WERI-Rb-1 (cell line): ENCODE measurements around the gene ATXN1.

ENCODE experiments used
- DNase-seq: peaks from one replicate; pipeline ENCODE4 v3.0.0-alpha.2; 2020
- H3K27ac ChIP-seq: fragments of 250-450 bp; sonication (Bioruptor Pico); 2 replicates; pipeline ENCODE4 v1.5.1; 2020; ENCODE audit warnings: mild to moderate bottlenecking, moderate library complexity
- H3K27me3 ChIP-seq: fragments of 250-450 bp; sonication (Bioruptor Pico); 2 replicates; pipeline ENCODE4 v1.5.1; 2021; ENCODE audit warnings: mild to moderate bottlenecking, low read depth, moderate library complexity; ENCODE audit not compliant: insufficient read depth, severe bottlenecking
- H3K36me3 ChIP-seq: fragments of 250-450 bp; sonication (Bioruptor Pico); 2 replicates; pipeline ENCODE4 v1.5.1; 2020; ENCODE audit warnings: mild to moderate bottlenecking, moderate library complexity
- H3K4me3 ChIP-seq: 2 replicates; pipeline ENCODE4 v1.5.1; 2011; ENCODE audit warnings: low read depth, mild to moderate bottlenecking, control low read depth, low read length
- H3K9me3 ChIP-seq: fragments of 250-450 bp; sonication (Bioruptor Pico); 2 replicates; pipeline ENCODE4 v1.5.1; 2021; ENCODE audit warnings: mild to moderate bottlenecking, moderate library complexity; ENCODE audit not compliant: severe bottlenecking
- TF ChIP-seq, protein P1 (sequence below): IDR thresholded peaks from 2 replicates; pipeline ENCODE4 v1.5.1; 2011; ENCODE audit warnings: low read depth, mild to moderate bottlenecking, control low read depth, inconsistent platforms, low read length

ATXN1 gene

DNA sequence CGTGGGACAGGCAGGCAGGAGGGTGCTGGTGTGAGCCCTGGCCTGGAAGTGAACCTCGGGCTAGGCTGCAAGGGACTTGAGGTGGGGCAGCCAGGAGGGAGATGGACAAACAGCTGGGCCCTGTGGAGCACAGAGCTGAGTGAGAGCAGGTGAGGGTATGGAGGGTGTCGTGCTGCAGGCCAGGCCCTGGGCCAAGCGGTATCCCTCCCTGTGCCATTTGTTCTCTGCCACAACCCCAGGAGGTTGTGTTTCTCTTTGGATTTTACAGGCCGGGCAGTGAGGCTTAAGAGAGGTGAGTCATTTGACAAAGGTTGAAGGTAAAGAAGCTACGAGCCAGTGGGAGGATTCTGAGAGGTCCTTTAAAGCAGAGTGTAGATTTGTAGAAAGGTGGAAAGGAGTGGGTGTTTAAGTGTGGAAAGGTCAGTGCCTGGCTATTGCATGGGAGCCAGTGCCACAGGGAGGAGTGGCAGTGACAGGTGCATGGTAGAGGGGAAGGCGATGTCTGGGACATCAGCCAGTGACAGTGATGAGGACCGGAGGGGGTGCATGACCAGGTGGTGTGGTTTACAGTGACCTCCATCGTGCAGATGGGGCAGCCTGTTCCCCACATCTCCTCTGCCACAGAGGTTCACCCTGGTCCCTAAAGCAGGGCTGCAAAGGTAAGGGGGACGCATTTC is 483.1 kb downstream of the ATXN1 start:
- DNase-seq, result no peak
- H3K4me3 ChIP-seq, result no peak overlapping the region
- no peaks in the 10 kb centered on the region for H3K9me3 ChIP-seq
- no peaks in the 10 kb centered on the region for H3K27me3 ChIP-seq
- no peak overlapping the region for H3K27ac ChIP-seq
- TF ChIP-seq, protein P1, sequence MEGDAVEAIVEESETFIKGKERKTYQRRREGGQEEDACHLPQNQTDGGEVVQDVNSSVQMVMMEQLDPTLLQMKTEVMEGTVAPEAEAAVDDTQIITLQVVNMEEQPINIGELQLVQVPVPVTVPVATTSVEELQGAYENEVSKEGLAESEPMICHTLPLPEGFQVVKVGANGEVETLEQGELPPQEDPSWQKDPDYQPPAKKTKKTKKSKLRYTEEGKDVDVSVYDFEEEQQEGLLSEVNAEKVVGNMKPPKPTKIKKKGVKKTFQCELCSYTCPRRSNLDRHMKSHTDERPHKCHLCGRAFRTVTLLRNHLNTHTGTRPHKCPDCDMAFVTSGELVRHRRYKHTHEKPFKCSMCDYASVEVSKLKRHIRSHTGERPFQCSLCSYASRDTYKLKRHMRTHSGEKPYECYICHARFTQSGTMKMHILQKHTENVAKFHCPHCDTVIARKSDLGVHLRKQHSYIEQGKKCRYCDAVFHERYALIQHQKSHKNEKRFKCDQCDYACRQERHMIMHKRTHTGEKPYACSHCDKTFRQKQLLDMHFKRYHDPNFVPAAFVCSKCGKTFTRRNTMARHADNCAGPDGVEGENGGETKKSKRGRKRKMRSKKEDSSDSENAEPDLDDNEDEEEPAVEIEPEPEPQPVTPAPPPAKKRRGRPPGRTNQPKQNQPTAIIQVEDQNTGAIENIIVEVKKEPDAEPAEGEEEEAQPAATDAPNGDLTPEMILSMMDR, result no peak
- H3K36me3 ChIP-seq, result no peaks in the 10 kb centered on the region

DNA sequence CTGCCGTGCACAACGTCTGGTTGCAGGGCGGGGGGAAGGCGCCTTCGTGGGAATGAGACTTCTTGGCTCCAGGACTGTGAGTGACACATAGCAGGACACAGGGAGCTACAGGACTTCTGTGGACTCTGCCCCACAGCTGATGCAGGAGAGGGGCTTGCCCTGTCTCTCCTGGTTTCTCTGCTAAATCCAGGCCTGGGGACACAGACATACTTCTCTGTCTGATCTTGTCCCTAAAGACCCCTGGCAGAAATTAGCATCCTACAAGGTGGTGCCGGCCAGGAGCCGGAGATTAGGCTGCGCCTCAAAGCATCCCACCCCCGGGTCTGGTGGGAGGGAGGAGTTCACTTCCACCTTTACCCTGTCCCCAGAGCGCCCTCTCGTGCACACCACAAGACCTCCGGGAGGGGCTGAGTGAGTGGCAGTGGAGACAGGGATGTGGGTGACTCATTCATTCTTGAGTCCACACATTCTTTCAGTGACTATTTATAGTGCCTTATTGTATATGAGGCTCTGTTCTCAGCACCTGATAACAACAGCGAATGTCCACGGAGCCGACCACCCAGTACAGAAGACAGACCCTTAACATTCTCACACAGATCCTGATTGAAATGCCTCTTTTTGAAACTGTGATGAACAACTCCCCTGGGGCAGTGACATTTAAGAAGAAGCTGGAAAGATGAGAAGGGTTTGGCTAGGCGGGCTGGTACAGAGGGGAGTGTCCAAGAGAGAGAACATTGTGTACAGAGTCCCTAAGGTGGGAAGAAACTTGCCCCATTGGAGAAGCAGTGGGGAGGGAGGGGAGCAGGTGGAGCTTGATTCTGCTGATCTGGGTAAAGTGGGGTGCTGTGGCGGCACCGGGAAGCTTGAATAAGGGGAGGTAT is 483.9 kb downstream of the ATXN1 start:
- H3K27me3 ChIP-seq, result no peaks in the 10 kb centered on the region
- no peak overlapping the region for H3K27ac ChIP-seq
- TF ChIP-seq, protein P1, result peak; percentile 97
- no peaks in the 10 kb centered on the region for H3K9me3 ChIP-seq
- H3K4me3 ChIP-seq, result no peak overlapping the region
- DNase-seq, result peak; percentile 97
- no peaks in the 10 kb centered on the region for H3K36me3 ChIP-seq

DNA sequence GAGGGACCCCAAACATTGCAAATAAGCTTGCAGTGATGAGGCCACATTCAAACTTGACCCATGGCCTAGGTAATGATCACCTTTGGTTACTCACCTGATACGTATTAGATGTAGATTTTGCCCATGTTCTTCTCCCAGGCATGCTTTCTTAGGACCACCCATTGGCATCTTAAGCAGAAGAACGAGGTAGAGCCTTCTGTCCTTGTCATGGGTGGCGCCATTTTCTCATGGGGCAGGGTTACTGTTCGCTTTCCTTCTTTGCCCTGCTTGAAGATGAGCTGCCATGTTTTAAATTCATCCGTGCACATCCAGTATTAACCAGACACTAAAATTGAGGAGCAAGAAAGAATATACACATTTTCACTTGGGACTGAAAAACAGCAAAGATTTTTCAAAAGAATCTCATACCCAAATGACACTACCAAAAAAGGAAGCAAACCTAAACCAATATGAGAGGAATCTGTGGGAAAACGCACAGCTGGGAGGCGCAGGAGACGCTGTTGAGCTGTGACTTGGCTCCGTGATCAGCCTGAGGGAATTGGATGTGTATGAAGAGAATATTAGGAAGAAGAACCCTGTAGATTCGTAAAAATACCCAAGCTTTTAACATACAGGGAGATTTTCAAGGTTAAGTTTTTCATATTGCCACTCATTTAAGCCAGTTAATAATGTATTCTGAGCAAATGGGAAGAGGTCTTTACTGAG is 486.2 kb downstream of the ATXN1 start:
- no peak overlapping the region for H3K4me3 ChIP-seq
- TF ChIP-seq, protein P1, result no peak
- H3K27me3 ChIP-seq, result no peaks in the 10 kb centered on the region
- no peaks in the 10 kb centered on the region for H3K36me3 ChIP-seq
- no peak overlapping the region for H3K27ac ChIP-seq
- DNase-seq, result no peak
- H3K9me3 ChIP-seq, result no peaks in the 10 kb centered on the region

DNA sequence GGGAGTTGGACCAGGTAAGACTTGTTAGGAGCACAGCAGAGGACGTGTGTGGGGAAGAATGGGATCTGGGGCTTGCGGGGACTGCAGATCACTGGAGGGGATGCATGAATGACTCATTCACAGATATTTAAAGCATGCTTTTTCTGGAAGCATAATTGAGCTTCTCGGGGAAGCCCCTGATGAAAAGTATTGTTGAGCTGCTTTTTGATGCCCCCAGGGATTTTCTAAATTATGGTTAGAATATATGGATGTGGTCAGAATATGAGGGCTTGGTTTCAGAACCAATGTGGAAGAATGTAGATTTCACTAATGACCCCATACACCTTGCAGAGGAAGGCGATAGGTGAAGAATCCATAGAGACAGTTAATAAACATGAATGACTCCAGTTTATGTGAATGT is 486.8 kb downstream of the ATXN1 start:
- H3K27me3 ChIP-seq, result no peaks in the 10 kb centered on the region
- H3K9me3 ChIP-seq, result no peaks in the 10 kb centered on the region
- no peak for DNase-seq
- H3K27ac ChIP-seq, result no peak overlapping the region
- H3K36me3 ChIP-seq, result no peaks in the 10 kb centered on the region
- TF ChIP-seq, protein P1, result no peak
- H3K4me3 ChIP-seq, result no peak overlapping the region

DNA sequence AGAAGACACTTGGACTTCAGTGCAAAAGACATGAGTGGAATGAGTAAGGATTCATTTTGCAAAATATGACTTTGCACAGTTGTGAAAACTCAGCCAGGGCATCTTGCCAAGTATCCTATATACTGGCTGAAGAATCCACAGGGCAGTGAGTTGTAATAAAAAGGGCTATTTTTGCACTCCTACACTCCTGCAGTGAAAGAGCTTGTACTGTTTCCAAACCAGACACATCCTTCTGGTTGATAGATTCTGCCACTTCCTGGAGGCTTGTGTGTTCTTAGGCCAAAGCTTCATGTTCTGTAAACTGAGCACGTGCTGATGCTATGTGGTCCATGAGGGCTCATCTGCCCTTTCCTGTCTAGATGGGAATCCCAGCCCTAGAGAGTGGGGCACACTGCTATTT is 488.0 kb downstream of the ATXN1 start:
- H3K4me3 ChIP-seq, result no peak overlapping the region
- no peak for DNase-seq
- TF ChIP-seq, protein P1, result no peak

More for the DNA sequence above, 488.0 kb downstream of the ATXN1 start:
- Histone ChIP-seq H3K27ac (no peak overlapping the region), H3K27me3 (no peaks in the 10 kb centered on the region), H3K36me3 (no peaks in the 10 kb centered on the region), H3K9me3 (no peaks in the 10 kb centered on the region)
